Hematopoietic multipotent progenitor cell treated with erythropoietin and hydrocortisone succinate and interleukin-3 and kit ligand, for 4 days (in vitro differentiated cells): ENCODE data around the gene IL1RN.

Experiments
- DNase-seq: peaks from one replicate; pipeline ENCODE4 v3.0.0-alpha.2; 2015

The IL1RN gene

GRCh38 chr2:113104054-113104611, 23.3 kb upstream of the IL1RN start:
- DNase-seq = no peak

GRCh38 chr2:113105047-113105785, 22.2 kb upstream of the IL1RN start:
- no peak for DNase-seq

GRCh38 chr2:113111121-113111520, 16.3 kb upstream of the IL1RN start:
- DNase-seq = no peak

- peak; percentile 46 for DNase-seq
Observed at GRCh38 chr2:113111823-113112287, 15.5 kb upstream of the IL1RN start.

GRCh38 chr2:113112441-113112840, 15.0 kb upstream of the IL1RN start:
- DNase-seq = no peak

GRCh38 chr2:113112871-113113270, 14.5 kb upstream of the IL1RN start:
- DNase-seq = no peak

GRCh38 chr2:113113807-113114206, 13.6 kb upstream of the IL1RN start:
- DNase-seq = no peak

GRCh38 chr2:113114224-113114945, 13.0 kb upstream of the IL1RN start:
- DNase-seq = no peak

GRCh38 chr2:113114996-113115395, 12.4 kb upstream of the IL1RN start:
- DNase-seq = no peak

- peak; percentile 50 for DNase-seq
Observed at GRCh38 chr2:113116100-113116958, 11.1 kb upstream of the IL1RN start.

GRCh38 chr2:113117541-113118262, 9.7 kb upstream of the IL1RN start:
- DNase-seq = peak; percentile 94

- DNase-seq = peak; percentile 71
Observed at GRCh38 chr2:113118263-113118657, 9.1 kb upstream of the IL1RN start.

- DNase-seq = peak; percentile 61
Observed at GRCh38 chr2:113119111-113119510, 8.3 kb upstream of the IL1RN start.

GRCh38 chr2:113120861-113121260, 6.5 kb upstream of the IL1RN start:
- DNase-seq = no peak

- DNase-seq = no peak
Observed at GRCh38 chr2:113122364-113122763, 5.0 kb upstream of the IL1RN start.

GRCh38 chr2:113123726-113124125, 3.7 kb upstream of the IL1RN start:
- DNase-seq = peak; percentile 9

GRCh38 chr2:113124181-113124961, 3.0 kb upstream of the IL1RN start:
- DNase-seq = peak; percentile 86

GRCh38 chr2:113124984-113125855, 2.2 kb upstream of the IL1RN start:
- DNase-seq = no peak

GRCh38 chr2:113127646-113128570, 510 bp downstream of the IL1RN start:
- no peak for DNase-seq
